HEK293 (cell line): Measurements from ENCODE around the gene CENPO.

Experiments
- BCL11A ChIP-seq: fragments of 450-650 bp; formaldehyde crosslinking; IDR thresholded peaks from 2 replicates; pipeline ENCODE4 v1.5.1; 2016; ENCODE audit warnings: low read depth, missing biosample characterization, missing genetic modification characterization
- GLIS1 ChIP-seq: fragments of 450-650 bp; formaldehyde crosslinking; IDR thresholded peaks from 2 replicates; pipeline ENCODE4 v1.5.1; 2016; ENCODE audit warnings: missing biosample characterization, missing genetic modification characterization
- KLF16 ChIP-seq: fragments of 450-650 bp; formaldehyde crosslinking; IDR thresholded peaks from 2 replicates; pipeline ENCODE4 v1.5.1; 2017; ENCODE audit warnings: missing biosample characterization, missing genetic modification characterization
- KLF9 ChIP-seq: fragments of 450-650 bp; formaldehyde crosslinking; IDR thresholded peaks from 2 replicates; pipeline ENCODE4 v1.5.1; 2016; ENCODE audit warnings: missing biosample characterization, missing genetic modification characterization, low read depth
- OVOL3 ChIP-seq: fragments of 450-650 bp; formaldehyde crosslinking; IDR thresholded peaks from 2 replicates; pipeline ENCODE4 v1.5.1; 2016; ENCODE audit warnings: missing biosample characterization, missing genetic modification characterization
- RBAK ChIP-seq: fragments of 450-650 bp; formaldehyde crosslinking; IDR thresholded peaks from 2 replicates; pipeline ENCODE4 v1.5.1; 2016; ENCODE audit warnings: missing biosample characterization, missing genetic modification characterization
- ZBTB1 ChIP-seq: fragments of 450-650 bp; formaldehyde crosslinking; IDR thresholded peaks from 2 replicates; pipeline ENCODE4 v1.5.1; 2016; ENCODE audit warnings: missing biosample characterization, missing genetic modification characterization
- ZBTB21 ChIP-seq: fragments of 450-650 bp; formaldehyde crosslinking; IDR thresholded peaks from 2 replicates; pipeline ENCODE4 v1.5.1; 2017; ENCODE audit warnings: missing biosample characterization, missing genetic modification characterization
- ZFHX2 ChIP-seq: fragments of 450-650 bp; formaldehyde crosslinking; conservative IDR thresholded peaks from 2 replicates; pipeline ENCODE4 v1.5.1; 2016; ENCODE audit warnings: missing biosample characterization, missing genetic modification characterization
- ZFP3 ChIP-seq: fragments of 450-650 bp; formaldehyde crosslinking; IDR thresholded peaks from 2 replicates; pipeline ENCODE4 v1.5.1; 2016; ENCODE audit warnings: low read depth, missing biosample characterization, missing genetic modification characterization
- ZNF121 ChIP-seq: fragments of 450-650 bp; formaldehyde crosslinking; IDR thresholded peaks from 2 replicates; pipeline ENCODE4 v1.5.1; 2016; ENCODE audit warnings: missing biosample characterization, missing genetic modification characterization
- ZNF157 ChIP-seq: fragments of 450-650 bp; formaldehyde crosslinking; IDR thresholded peaks from 2 replicates; pipeline ENCODE4 v1.5.1; 2016; ENCODE audit warnings: missing biosample characterization, missing genetic modification characterization
- ZNF16 ChIP-seq: fragments of 450-650 bp; formaldehyde crosslinking; IDR thresholded peaks from 2 replicates; pipeline ENCODE4 v1.5.1; 2016; ENCODE audit warnings: low read depth, missing biosample characterization, missing genetic modification characterization
- ZNF221 ChIP-seq: fragments of 450-650 bp; formaldehyde crosslinking; IDR thresholded peaks from 2 replicates; pipeline ENCODE4 v1.5.1; 2017; ENCODE audit warnings: missing biosample characterization, missing genetic modification characterization, borderline replicate concordance
- ZNF311 ChIP-seq: fragments of 450-650 bp; formaldehyde crosslinking; IDR thresholded peaks from 2 replicates; pipeline ENCODE4 v1.5.1; 2017; ENCODE audit warnings: missing biosample characterization, missing genetic modification characterization, borderline replicate concordance
- ZNF350 ChIP-seq: fragments of 450-650 bp; formaldehyde crosslinking; IDR thresholded peaks from 2 replicates; pipeline ENCODE4 v1.5.0; 2017; ENCODE audit warnings: missing biosample characterization, mild to moderate bottlenecking, missing genetic modification characterization
- ZNF391 ChIP-seq: fragments of 450-650 bp; formaldehyde crosslinking; IDR thresholded peaks from 2 replicates; pipeline ENCODE4 v1.5.1; 2016; ENCODE audit warnings: low read depth, missing biosample characterization, missing genetic modification characterization, borderline replicate concordance
- ZNF426 ChIP-seq: fragments of 450-650 bp; formaldehyde crosslinking; IDR thresholded peaks from 2 replicates; pipeline ENCODE4 v1.5.1; 2017; ENCODE audit warnings: missing biosample characterization, missing genetic modification characterization, mild to moderate bottlenecking, inconsistent platforms, moderate library complexity
- ZNF544 ChIP-seq: fragments of 450-650 bp; formaldehyde crosslinking; IDR thresholded peaks from 2 replicates; pipeline ENCODE4 v1.5.0; 2017; ENCODE audit warnings: missing biosample characterization, missing genetic modification characterization
- ZNF558 ChIP-seq: fragments of 450-650 bp; formaldehyde crosslinking; IDR thresholded peaks from 2 replicates; pipeline ENCODE4 v1.5.1; 2016; ENCODE audit warnings: missing biosample characterization, missing genetic modification characterization
- ZNF560 ChIP-seq: fragments of 450-650 bp; formaldehyde crosslinking; IDR thresholded peaks from 2 replicates; pipeline ENCODE4 v1.5.1; 2017; ENCODE audit warnings: missing biosample characterization, missing genetic modification characterization, borderline replicate concordance
- ZNF571 ChIP-seq: fragments of 450-650 bp; formaldehyde crosslinking; IDR thresholded peaks from 2 replicates; pipeline ENCODE4 v1.5.0; 2017; ENCODE audit warnings: missing biosample characterization, missing genetic modification characterization
- ZNF629 ChIP-seq: fragments of 450-650 bp; formaldehyde crosslinking; IDR thresholded peaks from 2 replicates; pipeline ENCODE4 v1.5.1; 2017; ENCODE audit warnings: missing biosample characterization, missing genetic modification characterization
- ZNF76 ChIP-seq: fragments of 450-650 bp; formaldehyde crosslinking; IDR thresholded peaks from 2 replicates; pipeline ENCODE4; 2016; ENCODE audit warnings: low read depth, missing biosample characterization, missing genetic modification characterization, borderline replicate concordance
- TF ChIP-seq, protein P1 (sequence below): fragments of 450-650 bp; formaldehyde crosslinking; conservative IDR thresholded peaks from 2 replicates; pipeline ENCODE4 v1.5.1; 2016; ENCODE audit warnings: low read depth, missing biosample characterization, missing genetic modification characterization
- TF ChIP-seq, protein P2 (sequence below): fragments of 450-650 bp; formaldehyde crosslinking; IDR thresholded peaks from 2 replicates; pipeline ENCODE4; 2016; ENCODE audit warnings: missing biosample characterization, missing genetic modification characterization
- TF ChIP-seq, protein P3 (sequence below): fragments of 450-650 bp; formaldehyde crosslinking; IDR thresholded peaks from 2 replicates; pipeline ENCODE4 v1.5.1; 2017; ENCODE audit warnings: missing biosample characterization, missing genetic modification characterization
- TF ChIP-seq, protein P4 (sequence below): fragments of 450-650 bp; formaldehyde crosslinking; IDR thresholded peaks from 2 replicates; pipeline ENCODE4 v1.5.1; 2016; ENCODE audit warnings: missing biosample characterization, missing genetic modification characterization
- TF ChIP-seq, protein P5 (sequence below): fragments of 450-650 bp; formaldehyde crosslinking; IDR thresholded peaks from 2 replicates; pipeline ENCODE4 v1.5.1; 2016; ENCODE audit warnings: missing biosample characterization, missing genetic modification characterization

The CENPO gene

DNA sequence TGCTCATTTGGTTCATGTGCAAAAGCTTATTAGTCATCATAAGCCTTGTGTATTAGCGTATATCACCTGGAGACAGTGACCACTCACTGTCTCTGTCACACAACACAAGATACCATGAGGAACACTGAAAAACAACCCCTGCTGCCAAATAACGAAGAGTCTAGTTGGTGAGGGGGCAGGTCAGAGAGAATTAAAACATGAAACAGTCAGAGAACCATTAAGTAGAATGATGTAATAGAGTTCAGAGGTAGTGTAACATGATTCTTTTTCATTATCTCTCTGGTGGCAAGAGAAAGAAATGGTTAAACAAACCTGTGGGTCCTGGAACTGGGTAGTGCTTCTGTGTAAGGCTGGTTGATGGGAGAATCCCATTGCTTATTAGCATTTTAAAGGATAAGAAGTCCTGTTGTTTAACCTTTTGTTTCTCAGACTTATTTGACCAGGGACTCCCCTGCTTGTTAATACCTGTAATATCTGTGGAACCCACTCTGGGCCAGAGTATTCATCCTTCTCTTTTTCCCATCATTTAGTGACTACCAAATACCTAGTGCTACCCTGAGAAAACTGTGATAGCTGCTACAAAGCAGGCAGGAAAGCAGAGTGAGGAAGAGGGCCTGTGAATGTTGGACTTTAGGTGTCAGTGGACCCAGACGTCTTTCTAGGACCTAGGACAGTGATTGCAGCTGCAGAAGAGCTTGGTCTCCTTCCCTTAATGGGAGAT lies 38.1 kb upstream of the CENPO start (continued):
- TF ChIP-seq, protein P1, sequence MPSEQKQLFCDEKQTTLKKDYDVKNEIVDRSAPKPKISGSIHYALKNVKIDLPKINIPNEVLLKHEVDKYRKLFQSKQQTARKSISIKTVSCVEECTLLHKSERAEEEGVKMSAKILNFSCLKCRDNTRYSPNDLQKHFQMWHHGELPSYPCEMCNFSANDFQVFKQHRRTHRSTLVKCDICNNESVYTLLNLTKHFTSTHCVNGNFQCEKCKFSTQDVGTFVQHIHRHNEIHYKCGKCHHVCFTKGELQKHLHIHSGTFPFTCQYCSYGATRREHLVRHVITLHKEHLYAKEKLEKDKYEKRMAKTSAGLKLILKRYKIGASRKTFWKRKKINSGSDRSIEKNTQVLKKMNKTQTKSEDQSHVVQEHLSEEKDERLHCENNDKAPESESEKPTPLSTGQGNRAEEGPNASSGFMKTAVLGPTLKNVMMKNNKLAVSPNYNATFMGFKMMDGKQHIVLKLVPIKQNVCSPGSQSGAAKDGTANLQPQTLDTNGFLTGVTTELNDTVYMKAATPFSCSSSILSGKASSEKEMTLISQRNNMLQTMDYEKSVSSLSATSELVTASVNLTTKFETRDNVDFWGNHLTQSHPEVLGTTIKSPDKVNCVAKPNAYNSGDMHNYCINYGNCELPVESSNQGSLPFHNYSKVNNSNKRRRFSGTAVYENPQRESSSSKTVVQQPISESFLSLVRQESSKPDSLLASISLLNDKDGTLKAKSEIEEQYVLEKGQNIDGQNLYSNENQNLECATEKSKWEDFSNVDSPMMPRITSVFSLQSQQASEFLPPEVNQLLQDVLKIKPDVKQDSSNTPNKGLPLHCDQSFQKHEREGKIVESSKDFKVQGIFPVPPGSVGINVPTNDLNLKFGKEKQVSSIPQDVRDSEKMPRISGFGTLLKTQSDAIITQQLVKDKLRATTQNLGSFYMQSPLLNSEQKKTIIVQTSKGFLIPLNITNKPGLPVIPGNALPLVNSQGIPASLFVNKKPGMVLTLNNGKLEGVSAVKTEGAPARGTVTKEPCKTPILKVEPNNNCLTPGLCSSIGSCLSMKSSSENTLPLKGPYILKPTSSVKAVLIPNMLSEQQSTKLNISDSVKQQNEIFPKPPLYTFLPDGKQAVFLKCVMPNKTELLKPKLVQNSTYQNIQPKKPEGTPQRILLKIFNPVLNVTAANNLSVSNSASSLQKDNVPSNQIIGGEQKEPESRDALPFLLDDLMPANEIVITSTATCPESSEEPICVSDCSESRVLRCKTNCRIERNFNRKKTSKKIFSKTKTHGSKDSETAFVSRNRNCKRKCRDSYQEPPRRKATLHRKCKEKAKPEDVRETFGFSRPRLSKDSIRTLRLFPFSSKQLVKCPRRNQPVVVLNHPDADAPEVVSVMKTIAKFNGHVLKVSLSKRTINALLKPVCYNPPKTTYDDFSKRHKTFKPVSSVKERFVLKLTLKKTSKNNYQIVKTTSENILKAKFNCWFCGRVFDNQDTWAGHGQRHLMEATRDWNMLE (tag by site-specific recombination): peak; percentile 27; the same call in 1 of the 2 replicates
- TF ChIP-seq ZBTB21 (no peak), ZNF311 (tag by site-specific recombination) (no peak), ZNF157 (no peak), ZNF544 (tag by site-specific recombination) (no peak), OVOL3 (no peak), ZNF76 (no peak), ZNF221 (no peak), BCL11A (no peak), GLIS1 (tag by site-specific recombination) (peak; percentile 48; the same call in 1 of the 2 replicates), ZNF571 (tag by site-specific recombination) (no peak), RBAK (tag by site-specific recombination) (no peak), ZNF16 (tag by site-specific recombination) (no peak), ZNF350 (tag by site-specific recombination) (no peak), ZNF558 (tag by site-specific recombination) (no peak), ZFHX2 (tag by site-specific recombination) (no peak), ZNF560 (tag by site-specific recombination) (no peak), ZNF426 (tag by site-specific recombination) (no peak), ZFP3 (tag by site-specific recombination) (no peak), ZNF629 (peak; percentile 76), KLF16 (no peak; the same call in 1 of the 2 replicates), KLF9 (tag by site-specific recombination) (no peak), ZNF121 (tag by site-specific recombination) (no peak), ZNF391 (tag by site-specific recombination) (no peak), ZBTB1 (tag by site-specific recombination) (no peak)
- TF ChIP-seq, protein P2, sequence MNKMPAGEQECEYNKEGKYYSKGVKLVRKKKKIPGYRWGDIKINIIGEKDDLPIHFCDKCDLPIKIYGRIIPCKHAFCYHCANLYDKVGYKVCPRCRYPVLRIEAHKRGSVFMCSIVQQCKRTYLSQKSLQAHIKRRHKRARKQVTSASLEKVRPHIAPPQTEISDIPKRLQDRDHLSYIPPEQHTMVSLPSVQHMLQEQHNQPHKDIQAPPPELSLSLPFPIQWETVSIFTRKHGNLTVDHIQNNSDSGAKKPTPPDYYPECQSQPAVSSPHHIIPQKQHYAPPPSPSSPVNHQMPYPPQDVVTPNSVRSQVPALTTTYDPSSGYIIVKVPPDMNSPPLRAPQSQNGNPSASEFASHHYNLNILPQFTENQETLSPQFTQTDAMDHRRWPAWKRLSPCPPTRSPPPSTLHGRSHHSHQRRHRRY (tag by site-specific recombination): no peak
- TF ChIP-seq, protein P3, sequence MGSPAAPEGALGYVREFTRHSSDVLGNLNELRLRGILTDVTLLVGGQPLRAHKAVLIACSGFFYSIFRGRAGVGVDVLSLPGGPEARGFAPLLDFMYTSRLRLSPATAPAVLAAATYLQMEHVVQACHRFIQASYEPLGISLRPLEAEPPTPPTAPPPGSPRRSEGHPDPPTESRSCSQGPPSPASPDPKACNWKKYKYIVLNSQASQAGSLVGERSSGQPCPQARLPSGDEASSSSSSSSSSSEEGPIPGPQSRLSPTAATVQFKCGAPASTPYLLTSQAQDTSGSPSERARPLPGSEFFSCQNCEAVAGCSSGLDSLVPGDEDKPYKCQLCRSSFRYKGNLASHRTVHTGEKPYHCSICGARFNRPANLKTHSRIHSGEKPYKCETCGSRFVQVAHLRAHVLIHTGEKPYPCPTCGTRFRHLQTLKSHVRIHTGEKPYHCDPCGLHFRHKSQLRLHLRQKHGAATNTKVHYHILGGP (tag by site-specific recombination): no peak
- TF ChIP-seq, protein P4, sequence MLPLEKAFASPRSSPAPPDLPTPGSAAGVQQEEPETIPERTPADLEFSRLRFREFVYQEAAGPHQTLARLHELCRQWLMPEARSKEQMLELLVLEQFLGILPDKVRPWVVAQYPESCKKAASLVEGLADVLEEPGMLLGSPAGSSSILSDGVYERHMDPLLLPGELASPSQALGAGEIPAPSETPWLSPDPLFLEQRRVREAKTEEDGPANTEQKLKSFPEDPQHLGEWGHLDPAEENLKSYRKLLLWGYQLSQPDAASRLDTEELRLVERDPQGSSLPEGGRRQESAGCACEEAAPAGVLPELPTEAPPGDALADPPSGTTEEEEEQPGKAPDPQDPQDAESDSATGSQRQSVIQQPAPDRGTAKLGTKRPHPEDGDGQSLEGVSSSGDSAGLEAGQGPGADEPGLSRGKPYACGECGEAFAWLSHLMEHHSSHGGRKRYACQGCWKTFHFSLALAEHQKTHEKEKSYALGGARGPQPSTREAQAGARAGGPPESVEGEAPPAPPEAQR (tag by site-specific recombination): no peak
- TF ChIP-seq, protein P5, sequence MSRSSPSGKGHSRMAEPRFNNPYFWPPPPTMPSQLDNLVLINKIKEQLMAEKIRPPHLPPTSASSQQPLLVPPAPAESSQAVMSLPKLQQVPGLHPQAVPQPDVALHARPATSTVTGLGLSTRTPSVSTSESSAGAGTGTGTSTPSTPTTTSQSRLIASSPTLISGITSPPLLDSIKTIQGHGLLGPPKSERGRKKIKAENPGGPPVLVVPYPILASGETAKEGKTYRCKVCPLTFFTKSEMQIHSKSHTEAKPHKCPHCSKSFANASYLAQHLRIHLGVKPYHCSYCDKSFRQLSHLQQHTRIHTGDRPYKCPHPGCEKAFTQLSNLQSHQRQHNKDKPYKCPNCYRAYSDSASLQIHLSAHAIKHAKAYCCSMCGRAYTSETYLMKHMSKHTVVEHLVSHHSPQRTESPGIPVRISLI (tag by site-specific recombination): no peak
